Right cardiac atrium (tissue), 5 donors: ENCODE measurements around the gene KIZ. TPM values are rescaled to one million over a fixed set of nuclear protein-coding genes. Genes with fewer than 3 reads are reported as not detected.

ENCODE experiments used
- ATAC-seq, 2 donors: fragments of 200-7000 bp; cut with Tn5 transposase; one replicate each; pipeline versions ENCODE4 v1.8.0 to v1.9.1; 2020; ENCODE audit warnings: moderate library complexity in 2 of 2, mild to moderate bottlenecking in 1 of 2
- DNase-seq, 3 donors: peaks; one replicate each; pipeline ENCODE4 v3.0.0-alpha.2; 2020
- H3K27ac ChIP-seq: one replicate; pipeline ENCODE4 v1.5.1; 2013; ENCODE audit warnings: mild to moderate bottlenecking, low read length, control low read depth, moderate library complexity
- H3K27me3 ChIP-seq: one replicate; pipeline ENCODE4 v1.6.1; 2013; ENCODE audit not compliant: control insufficient read depth, insufficient read depth
- H3K4me1 ChIP-seq: one replicate; pipeline ENCODE4 v1.6.1; 2013; ENCODE audit warnings: low read length; ENCODE audit not compliant: control insufficient read depth, insufficient read depth
- H3K4me3 ChIP-seq: one replicate; pipeline ENCODE4 v1.5.1; 2013; ENCODE audit warnings: low read length, control low read depth
- H3K9me3 ChIP-seq: one replicate; pipeline ENCODE4 v1.6.1; 2013; ENCODE audit warnings: low read length; ENCODE audit not compliant: control insufficient read depth
- WGBS: extraction: QIAGEN DNeasy Blood & Tissue Kit; methylation state at CpG from one replicate; pipeline ENCODE4 v1.1.7; 2013; 5-methylcytosine and 5-hydroxymethylcytosine counted together
- intact Hi-C, 4 donors: fragments of 100-400 bp; cut with DNase I; formaldehyde crosslinking; loops; one replicate each; pipeline versions ENCODE4 v1.11.0 to v1.14.0; 2022 to 2023
- polyA plus RNA-seq: library from polyadenylated mRNA; stranded (reverse); fragments of 200-250 nt; gene quantifications from one replicate; pipeline ENCODE4 v1.2.3, GENCODE V29; 2013
- total RNA-seq, 4 donors: library from RNA; stranded (reverse); fragmentation: NEBNext Ultra II Directional; extraction: Animal tissue kit (Norgen Biotek cat#: 25700); gene quantifications; one replicate each; pipeline ENCODE4 v1.2.1, GENCODE V29; 2021
- donor health status: healthy with polysubstance abuse.
- donor health status: DM: no; HTN: yes; CAD: no.
- donor health status: DM: no; HTN: no; CAD: no.
- donor health status: DM: no; HTN: yes; CAD: no; lungs with severe emphysema.
- donor health status: DM: yes; HTN: yes; CAD: no.

Gene KIZ
- total and polyA plus RNA-seq, 5 donors: 16.1 to 37.7 (median 18.3) TPM

DNA sequence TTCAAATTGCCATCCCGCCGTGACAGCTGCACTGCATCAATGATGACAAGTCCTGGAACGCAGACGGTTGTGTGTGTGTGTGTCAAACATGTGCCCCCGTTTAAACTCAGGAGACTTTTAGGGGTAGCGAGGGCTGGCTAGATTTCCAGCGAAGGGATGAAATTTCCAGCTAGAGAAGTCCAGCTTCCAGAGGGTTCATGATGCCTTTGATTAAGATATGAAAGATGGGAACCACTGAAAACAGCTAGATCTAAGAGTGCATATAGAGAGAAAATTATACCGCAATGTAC, 644 bp downstream of the KIZ start:
- H3K27ac ChIP-seq: peak overlapping the region; percentile 63
- DNase-seq (no peak), ATAC-seq (peak in 1 of 2 donors; percentile 3)
- peak overlapping the region; percentile 78 for H3K4me3 ChIP-seq
- H3K4me1 ChIP-seq: peaks cover 3% of the 10 kb centered on the region
- 5% methylated on average over 8 of the region's 8 CpGs for WGBS
- H3K9me3 ChIP-seq: no peaks in the 10 kb centered on the region
- intact Hi-C loops: no loop called here
- H3K27me3 ChIP-seq: no peaks in the 10 kb centered on the region

DNA sequence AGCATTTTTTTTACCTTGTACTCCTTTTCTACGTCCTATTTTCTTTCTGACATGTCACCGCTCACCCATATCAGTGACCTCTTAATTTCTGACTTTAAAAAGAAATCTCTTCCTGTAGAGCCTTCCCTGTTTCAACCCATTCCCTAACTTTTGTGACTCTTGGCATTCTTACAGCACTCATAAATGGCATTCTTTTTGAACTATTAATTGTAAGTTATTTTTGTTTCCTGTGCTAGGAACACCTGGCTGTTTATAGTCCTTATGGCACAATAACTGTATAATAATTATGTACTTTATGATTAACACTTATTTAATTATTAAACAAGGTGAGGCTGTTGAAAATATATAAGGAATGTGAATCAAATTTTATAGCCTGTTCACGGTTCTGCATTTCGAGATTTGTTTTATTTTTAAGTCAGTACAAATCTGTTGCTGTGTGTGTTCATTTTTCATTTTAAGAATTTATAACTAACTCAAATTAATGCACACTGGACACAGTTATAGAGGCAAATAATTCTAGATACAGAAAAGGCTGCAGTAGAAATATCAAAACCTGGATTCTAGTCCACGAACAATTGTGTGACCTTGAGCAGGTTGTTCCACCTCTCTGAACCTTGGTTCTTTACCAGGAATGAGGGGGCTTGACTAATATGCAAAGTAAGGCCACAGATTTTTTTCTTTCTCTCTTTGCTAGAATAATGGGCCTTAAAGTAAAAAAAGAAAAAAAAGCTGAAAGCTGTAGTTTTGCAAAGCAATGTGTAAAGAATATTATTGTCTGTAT, 1.5 kb downstream of the KIZ start:
- H3K4me3 ChIP-seq: no peak overlapping the region
- intact Hi-C loops: no loop called here
- no peak overlapping the region for H3K27ac ChIP-seq
- H3K27me3 ChIP-seq: no peaks in the 10 kb centered on the region
- 80% methylated on average over 5 of the region's 5 CpGs for WGBS
- peaks cover 3% of the 10 kb centered on the region for H3K4me1 ChIP-seq
- no peaks in the 10 kb centered on the region for H3K9me3 ChIP-seq
- ATAC-seq (no peak), DNase-seq (no peak)

DNA sequence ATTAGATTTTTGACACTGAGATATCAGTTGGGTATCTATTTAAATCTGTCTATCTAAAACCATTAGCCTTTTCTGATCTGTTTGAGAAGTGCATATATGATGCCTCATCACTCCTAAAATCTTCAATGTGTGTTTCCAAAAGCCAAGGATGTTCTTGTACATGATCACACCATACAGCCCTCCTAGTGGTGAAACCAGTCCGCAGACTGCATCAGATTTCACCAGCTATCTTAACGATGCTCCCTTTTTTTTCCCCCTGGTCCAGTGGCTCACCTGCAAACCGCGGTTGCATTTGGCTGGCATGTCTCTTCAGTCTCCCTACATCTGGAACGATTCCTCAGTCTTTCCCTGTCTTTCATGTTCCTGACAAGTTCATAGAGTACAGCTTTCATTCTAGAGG, 4.0 kb downstream of the KIZ start:
- Histone ChIP-seq H3K4me3 (no peak overlapping the region), H3K27ac (no peak overlapping the region), H3K4me1 (peaks cover 3% of the 10 kb centered on the region), H3K9me3 (no peaks in the 10 kb centered on the region), H3K27me3 (no peaks in the 10 kb centered on the region)
- ATAC-seq: no peak
- intact Hi-C loops: no loop called here
- WGBS: 84% methylated on average over 5 of the region's 5 CpGs
- no peak for DNase-seq

DNA sequence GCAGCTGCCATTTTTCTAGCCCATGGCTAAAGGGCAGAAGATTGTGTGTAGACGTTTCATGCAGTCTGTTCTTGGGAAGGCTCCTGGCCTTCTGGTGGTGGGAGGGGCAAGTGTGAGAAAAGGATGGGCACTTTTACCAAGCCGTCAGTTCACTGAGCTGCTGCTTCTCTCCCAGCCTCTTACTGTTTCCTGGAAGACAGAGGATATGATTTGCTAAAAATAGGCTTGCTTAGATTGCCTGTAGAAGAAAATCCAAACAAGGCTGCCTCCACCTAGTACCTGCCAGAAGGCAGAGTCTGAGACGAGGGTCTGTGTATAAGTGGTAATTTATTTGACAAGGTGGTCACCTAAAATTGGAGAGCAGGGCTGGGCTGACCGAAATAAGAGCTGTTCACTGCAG, 7.5 kb downstream of the KIZ start:
- intact Hi-C loops: no loop called here
- H3K27me3 ChIP-seq: no peaks in the 10 kb centered on the region
- ATAC-seq: no peak
- no peak overlapping the region for H3K27ac ChIP-seq
- WGBS: 69% methylated on average over 4 of the region's 4 CpGs
- DNase-seq: no peak
- H3K9me3 ChIP-seq: no peaks in the 10 kb centered on the region
- H3K4me1 ChIP-seq: peaks cover 3% of the 10 kb centered on the region
- H3K4me3 ChIP-seq: no peak overlapping the region

DNA sequence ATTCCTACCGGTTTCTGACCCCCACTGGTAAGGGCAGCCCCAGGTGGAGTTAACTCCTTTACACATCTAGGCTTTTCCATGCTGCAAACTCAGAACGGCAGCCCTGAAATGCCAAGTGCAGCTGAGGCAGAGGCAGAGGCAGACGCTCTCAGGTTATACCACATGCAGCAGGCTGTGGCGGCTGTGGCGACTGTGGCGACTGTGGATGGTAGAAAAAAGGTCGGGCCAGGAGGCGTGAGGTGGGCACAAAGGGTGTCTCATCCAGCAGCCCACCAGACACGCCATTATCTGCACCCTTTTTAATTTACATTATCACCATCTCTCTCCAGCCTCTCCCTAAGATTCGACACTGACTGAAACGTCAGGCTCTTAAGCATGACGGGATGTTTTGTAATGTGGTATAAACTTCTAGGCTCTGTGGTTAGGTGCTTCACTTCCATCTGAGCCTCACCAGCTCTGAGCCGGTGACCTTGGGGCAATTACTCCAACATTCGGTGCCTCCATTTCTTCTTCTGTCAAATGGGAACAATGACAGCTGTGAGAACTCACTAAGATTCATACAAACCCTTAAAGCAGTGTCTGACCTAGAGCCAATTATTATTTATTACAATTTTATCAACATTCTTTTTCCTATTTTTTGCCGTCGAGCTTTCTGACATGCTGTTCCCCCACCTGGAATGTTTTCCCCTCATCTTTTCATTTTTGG, 8.2 kb downstream of the KIZ start:
- DNase-seq (no peak), ATAC-seq (no peak)
- Histone ChIP-seq H3K9me3 (no peaks in the 10 kb centered on the region), H3K4me3 (no peak overlapping the region), H3K4me1 (peaks cover 3% of the 10 kb centered on the region), H3K27ac (no peak overlapping the region), H3K27me3 (no peaks in the 10 kb centered on the region)
- 90% methylated on average over 16 of the region's 16 CpGs for WGBS
- intact Hi-C loops: no loop called here

DNA sequence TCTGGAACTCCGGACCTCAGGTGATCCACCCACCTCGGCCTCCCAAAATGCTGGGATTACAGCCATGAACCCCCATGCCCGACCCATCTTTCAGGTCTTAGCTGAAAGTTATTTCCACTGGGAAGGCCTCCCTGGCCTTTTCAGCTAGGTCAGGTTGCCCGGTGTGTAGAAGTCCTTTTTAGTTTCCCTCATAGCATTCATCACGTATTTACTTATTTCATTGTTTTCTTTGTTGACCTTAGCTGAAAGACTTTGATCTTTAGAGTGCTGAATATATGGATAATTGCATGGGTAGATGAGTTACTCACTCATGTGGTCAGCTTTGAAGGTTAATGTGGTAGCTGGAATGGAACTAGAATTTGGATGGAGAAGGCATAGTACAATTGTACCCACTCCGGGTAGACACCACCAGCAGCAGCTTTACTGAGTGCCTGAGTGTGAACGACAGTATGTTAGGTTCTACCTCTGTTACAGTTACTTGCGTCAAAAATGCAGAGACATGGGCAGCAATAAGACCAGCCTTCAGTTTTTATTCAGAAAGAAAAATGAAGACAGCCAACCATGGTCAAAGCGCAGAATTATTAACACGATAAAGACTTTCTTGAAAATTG, 9.1 kb downstream of the KIZ start:
- Histone ChIP-seq H3K4me3 (no peak overlapping the region), H3K27ac (no peak overlapping the region), H3K4me1 (peaks cover 2% of the 10 kb centered on the region), H3K9me3 (no peaks in the 10 kb centered on the region), H3K27me3 (no peaks in the 10 kb centered on the region)
- ATAC-seq: no peak
- DNase-seq: no peak
- intact Hi-C loops: no loop called here
- WGBS: 97% methylated on average over 10 of the region's 10 CpGs

DNA sequence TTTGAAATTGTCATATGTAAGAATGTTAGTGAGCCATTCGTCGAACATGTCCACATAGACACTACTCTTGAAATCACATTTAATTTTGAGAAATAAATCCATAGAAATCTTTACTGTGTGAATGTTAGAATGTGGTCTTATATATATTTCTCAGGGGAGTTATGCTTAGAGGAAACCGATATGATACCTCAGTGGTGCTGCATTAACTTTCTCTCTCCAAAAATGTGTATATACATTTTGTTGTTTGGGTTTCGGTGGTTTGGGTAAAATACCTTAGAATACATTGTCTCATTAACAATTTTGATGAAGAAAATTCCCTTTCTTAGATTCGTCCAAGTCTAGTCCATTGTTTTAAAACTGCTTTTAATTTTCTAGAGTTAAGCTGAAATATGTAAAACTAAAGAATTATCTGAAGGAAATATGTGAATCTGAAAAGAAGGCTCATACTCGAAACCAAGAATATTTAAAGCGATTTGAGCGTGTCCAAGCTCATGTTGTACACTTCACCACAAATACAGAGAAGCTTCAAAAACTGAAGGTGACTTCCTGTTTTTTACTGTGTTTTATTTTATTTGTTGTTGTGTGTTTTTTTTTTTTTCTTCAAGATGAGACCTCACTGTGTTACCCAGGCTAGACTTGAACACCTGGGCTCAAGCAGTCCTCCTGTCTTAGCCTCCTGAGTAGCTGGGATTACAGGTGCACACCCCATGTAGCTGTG, 10.3 kb downstream of the KIZ start:
- Histone ChIP-seq H3K9me3 (no peaks in the 10 kb centered on the region), H3K27me3 (no peaks in the 10 kb centered on the region), H3K4me1 (no peaks in the 10 kb centered on the region), H3K27ac (no peak overlapping the region), H3K4me3 (no peak overlapping the region)
- no peak for DNase-seq
- ATAC-seq: no peak
- intact Hi-C loops: no loop called here
- WGBS: 95% methylated on average over 8 of the region's 8 CpGs

DNA sequence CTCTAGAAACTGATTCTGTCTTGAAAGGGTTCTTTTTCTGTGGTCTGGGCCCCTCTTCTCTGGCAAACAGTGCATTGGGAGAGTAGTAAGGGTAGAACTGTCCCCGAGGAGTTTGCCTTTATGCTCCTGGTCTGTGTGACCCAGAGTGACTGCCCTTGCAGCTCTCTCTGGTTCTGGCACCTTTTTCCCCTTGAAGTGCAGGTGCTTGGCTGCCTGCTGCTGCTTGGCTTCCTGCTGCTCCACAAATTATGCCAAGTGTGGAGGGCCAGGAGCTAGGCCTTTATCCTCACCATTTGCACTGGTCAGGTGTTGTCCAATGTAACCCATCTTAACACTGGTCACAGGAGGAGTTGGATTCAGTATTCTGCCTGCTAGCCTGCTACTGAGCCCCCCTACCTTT, 11.2 kb downstream of the KIZ start:
- H3K27me3 ChIP-seq: no peaks in the 10 kb centered on the region
- no peaks in the 10 kb centered on the region for H3K4me1 ChIP-seq
- DNase-seq (no peak), ATAC-seq (no peak)
- no peaks in the 10 kb centered on the region for H3K9me3 ChIP-seq
- H3K27ac ChIP-seq: no peak overlapping the region
- WGBS: 87% methylated on average over 1 of the region's 1 CpG
- no peak overlapping the region for H3K4me3 ChIP-seq
- intact Hi-C loops: no loop called here

DNA sequence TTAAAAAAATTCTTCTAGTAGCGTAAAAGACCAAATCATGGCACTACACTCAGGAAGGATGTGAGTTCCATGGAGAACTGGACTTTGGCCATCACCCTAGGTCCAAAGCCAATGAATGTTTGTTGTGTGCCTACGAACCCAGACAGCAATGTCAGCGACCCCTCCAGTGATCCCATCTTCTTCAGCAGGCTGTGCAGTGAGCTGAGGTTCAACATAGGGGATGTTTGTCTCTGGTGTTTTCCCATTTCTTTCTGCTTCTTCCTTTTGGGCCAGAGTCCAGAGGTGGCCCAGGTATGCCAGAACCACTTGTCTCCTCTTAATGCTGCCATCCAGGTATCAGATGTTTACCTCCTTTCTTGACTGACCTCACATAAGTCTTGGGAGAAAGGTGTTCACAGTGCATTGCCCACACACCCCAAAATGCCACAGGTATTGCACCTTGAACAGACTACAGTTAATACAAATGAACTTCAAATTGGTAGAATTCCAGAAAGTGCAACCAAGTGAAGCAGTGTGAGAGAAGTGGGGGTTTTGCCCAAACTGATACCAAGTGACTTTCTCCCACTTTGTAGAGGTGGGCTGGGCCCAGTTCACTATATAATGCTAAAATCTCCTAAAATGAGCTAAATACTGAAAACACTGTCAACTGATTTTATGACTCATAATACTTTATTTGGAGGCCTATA, 14.1 kb downstream of the KIZ start:
- DNase-seq (no peak), ATAC-seq (no peak)
- Histone ChIP-seq H3K27ac (no peak overlapping the region), H3K4me1 (no peaks in the 10 kb centered on the region), H3K9me3 (no peaks in the 10 kb centered on the region), H3K27me3 (no peaks in the 10 kb centered on the region), H3K4me3 (no peak overlapping the region)
- 86% methylated on average over 3 of the region's 3 CpGs for WGBS
- intact Hi-C loops: no loop called here

DNA sequence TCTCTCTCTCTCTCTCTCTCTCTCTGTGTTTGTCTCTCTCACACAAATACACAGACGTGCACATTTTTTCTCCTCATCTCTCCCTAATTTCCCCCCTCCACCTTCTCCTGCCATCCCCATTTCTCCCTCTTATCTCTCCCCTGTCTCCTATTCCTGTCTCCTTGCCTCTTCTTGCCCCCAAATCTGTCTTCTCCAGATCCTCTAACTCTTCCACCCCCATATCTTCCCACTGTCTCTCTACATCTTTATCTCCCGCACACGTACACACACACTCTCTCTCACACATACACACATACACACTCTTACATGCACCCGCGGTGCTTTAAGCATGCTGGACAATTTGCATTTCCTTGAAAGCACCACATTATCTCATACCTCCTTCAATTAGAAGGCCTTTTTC, 15.9 kb downstream of the KIZ start:
- no peaks in the 10 kb centered on the region for H3K9me3 ChIP-seq
- no peaks in the 10 kb centered on the region for H3K27me3 ChIP-seq
- WGBS: 73% methylated on average over 5 of the region's 5 CpGs
- no peak overlapping the region for H3K4me3 ChIP-seq
- no peaks in the 10 kb centered on the region for H3K4me1 ChIP-seq
- no peak overlapping the region for H3K27ac ChIP-seq
- intact Hi-C loops: no loop called here
- DNase-seq (no peak), ATAC-seq (no peak)
